K562 (cell line): ENCODE data around the gene CHPF. TPM values are rescaled to one million over a fixed set of nuclear protein-coding genes. Genes with fewer than 3 reads are reported as not detected.
A peak's percentile ranks its signal among the peaks of the same experiment; 100 is the strongest.

Experiments used
- ATAC-seq: fragments of 200-7000 bp; cut with Tn5 transposase; 3 replicates; pipeline ENCODE4 v1.9.1; 2020; ENCODE audit warnings: moderate library complexity
- BruUV-seq: library from RNA; stranded (reverse); fragments of 400-500 nt; replicated peaks from 2 replicates; lab custom pipeline; 2021; lab: Mats Ljungman, UMichigan
- CTCF ChIA-PET: fragments of 300-600 bp; formaldehyde crosslinking; extraction: SDS; loops from one replicate; lab custom pipeline; 2021; ENCODE audit warnings: low intra/inter-chr PET ratio; lab: Yijun Ruan, JAX
- POLR2A ChIA-PET: fragments of 300-600, 350-650 bp; sonication (Branson Sonifier 250); formaldehyde crosslinking; extraction: SDS; loops from one replicate; lab custom pipeline; 2021; ENCODE audit warnings: antibody characterized with exemption, inconsistent platforms; lab: Yijun Ruan, JAX
- DNase-seq, 4 experiments: peaks; one replicate each; pipeline versions ENCODE4 v3.0.0 to v3.0.0-alpha.2; 2011 to 2018; ENCODE audit warnings: low spot score in 3 of 4, mixed read lengths in 3 of 4; ENCODE audit errors: extremely low read depth in 1 of 4
- FAIRE-seq: peaks from 2 replicates; lab custom pipeline; 2011; peaks lifted over from hg19 to GRCh38; lab: Jason Lieb, UNC
- H2AFZ ChIP-seq: 2 replicates; pipeline ENCODE4 v1.6.0; 2011; ENCODE audit warnings: low read depth, low read length, control low read depth, inconsistent platforms
- H3K27ac ChIP-seq: fragments of 200-600 bp; 3 replicates; pipeline ENCODE4 v1.8.0; 2011; ENCODE audit warnings: low read depth, mild to moderate bottlenecking, control low read depth, inconsistent platforms, low read length, moderate library complexity, mixed read lengths; ENCODE audit errors: extremely low read depth
- H3K27me3 ChIP-seq, 2 experiments: fragments of 300-600 bp in 1 of 2; 2 replicates in 1 of 2; 3 replicates in 1 of 2; pipeline versions ENCODE4 v1.6.0 to v1.8.0; 2011; ENCODE audit warnings: inconsistent platforms in 2 of 2, low read length in 2 of 2, mild to moderate bottlenecking in 1 of 2, mixed read lengths in 1 of 2, moderate library complexity in 1 of 2; ENCODE audit not compliant: control insufficient read depth in 2 of 2, insufficient read depth in 2 of 2
- H3K36me3 ChIP-seq: fragments of 300-600 bp; 3 replicates; pipeline ENCODE4 v1.8.0; 2011; ENCODE audit warnings: mild to moderate bottlenecking, low read length, inconsistent platforms; ENCODE audit not compliant: control insufficient read depth, insufficient read depth
- H3K4me1 ChIP-seq, 2 experiments: fragments of 200-600 bp in 1 of 2; replicated peaks in 1 of 2; 2 replicates in 1 of 2; 3 replicates in 1 of 2; pipeline versions ENCODE4 v1.5.1 to v1.8.0; 2011; ENCODE audit warnings: inconsistent platforms in 2 of 2, low read length in 2 of 2, mild to moderate bottlenecking in 1 of 2, mixed read lengths in 1 of 2, moderate library complexity in 1 of 2; ENCODE audit not compliant: control insufficient read depth in 2 of 2, insufficient read depth in 2 of 2
- H3K4me2 ChIP-seq: 2 replicates; pipeline ENCODE4 v1.6.1; 2011; ENCODE audit warnings: low read length, control low read depth, inconsistent platforms, mixed read lengths; ENCODE audit not compliant: insufficient read depth
- H3K4me3 ChIP-seq: fragments of 200-600 bp; sonication (generic), shearing (Covaris generic); 2 replicates; pipeline ENCODE4 v1.5.1; 2016; ENCODE audit warnings: control low read depth, inconsistent platforms
- H3K79me2 ChIP-seq: fragments of 200-600 bp; 3 replicates; pipeline ENCODE4 v1.8.0; 2011; ENCODE audit warnings: low read length, inconsistent platforms; ENCODE audit not compliant: control insufficient read depth, insufficient read depth
- H3K9ac ChIP-seq, 2 experiments: 2 replicates each; pipeline versions ENCODE4 v1.6.0 to v1.6.1; 2011; ENCODE audit warnings: low read depth in 2 of 2, low read length in 2 of 2, control low read depth in 1 of 2, inconsistent platforms in 1 of 2, mild to moderate bottlenecking in 1 of 2, mixed read lengths in 1 of 2; ENCODE audit not compliant: insufficient read depth in 1 of 2
- H3K9me1 ChIP-seq: one replicate; pipeline ENCODE4 v1.6.0; 2011; ENCODE audit warnings: inconsistent platforms, mild to moderate bottlenecking, low read length, moderate library complexity; ENCODE audit not compliant: control insufficient read depth, insufficient read depth
- H3K9me3 ChIP-seq: replicated peaks from 2 replicates; pipeline ENCODE4 v1.5.1; 2011; ENCODE audit warnings: low read depth, low read length, inconsistent platforms; ENCODE audit not compliant: control insufficient read depth, insufficient read depth
- H4K20me1 ChIP-seq: replicated peaks from 2 replicates; pipeline ENCODE4 v1.6.1; 2011; ENCODE audit warnings: low read length, inconsistent platforms, mixed read lengths; ENCODE audit not compliant: control insufficient read depth, insufficient read depth
- CBFA2T3 ChIP-seq: fragments of 450-650 bp; IDR thresholded peaks from 2 replicates; pipeline ENCODE4 v1.6.1; 2017
- CCAR2 ChIP-seq: fragments of 200-400 bp; formaldehyde crosslinking; IDR thresholded peaks from 2 replicates; pipeline ENCODE4 v1.6.1; 2017; ENCODE audit warnings: mild to moderate bottlenecking, low read depth, low read length
- CEBPB ChIP-seq: fragments of 450-650 bp; IDR thresholded peaks from 2 replicates; pipeline ENCODE4 v1.6.1; 2016; ENCODE audit warnings: missing genetic modification characterization, missing compliant biosample characterization
- CHCHD3 ChIP-seq: fragments of 250-450 bp; sonication (Bioruptor Pico); IDR thresholded peaks from 2 replicates; pipeline ENCODE4 v2.1.2; 2022; ENCODE audit warnings: mild to moderate bottlenecking
- CTCF ChIP-seq, 3 experiments: IDR thresholded peaks in 2 of 3; conservative IDR thresholded peaks in 1 of 3; 2 replicates each; pipeline ENCODE4 v1.5.1; 2011 to 2012; ENCODE audit warnings: low read length in 3 of 3, mild to moderate bottlenecking in 3 of 3, control low read depth in 2 of 3, improper control_type of control experiment in 1 of 3, inconsistent platforms in 1 of 3, low read depth in 1 of 3, mixed read lengths in 1 of 3, moderate library complexity in 1 of 3; ENCODE audit not compliant: insufficient read depth in 2 of 3
- FOXJ2 ChIP-seq: fragments of 200-800 bp; sonication (Bioruptor generic); IDR thresholded peaks from 2 replicates; pipeline ENCODE4 v1.6.1; 2016; ENCODE audit warnings: missing genetic modification characterization, missing compliant biosample characterization
- GATAD2A ChIP-seq: fragments of 450-650 bp; IDR thresholded peaks from 2 replicates; pipeline ENCODE4 v1.6.1; 2017
- GATAD2B ChIP-seq: fragments of 450-650 bp; IDR thresholded peaks from 2 replicates; pipeline ENCODE4 v1.6.1; 2017; ENCODE audit warnings: mild to moderate bottlenecking, borderline replicate concordance
- MAFK ChIP-seq: IDR thresholded peaks from 2 replicates; pipeline ENCODE4 v1.6.1; 2011; ENCODE audit warnings: low read length, improper control_type of control experiment
- MCM7 ChIP-seq, 2 experiments: fragments of 450-650 bp; IDR thresholded peaks; 2 replicates each; pipeline ENCODE4 v1.6.1; 2016 to 2018
- NBN ChIP-seq: fragments of 450-650 bp; IDR thresholded peaks from 2 replicates; pipeline ENCODE4 v1.6.1; 2016; ENCODE audit warnings: low read depth, mild to moderate bottlenecking
- POLR3G ChIP-seq: IDR thresholded peaks from 2 replicates; pipeline ENCODE4 v1.6.1; 2011; ENCODE audit not compliant: insufficient read length, insufficient replicate concordance; ENCODE audit errors: extremely low read depth
- RBBP5 ChIP-seq: fragments of 200-600 bp; sonication (generic); IDR thresholded peaks from 2 replicates; pipeline ENCODE4 v1.6.1; 2012; ENCODE audit warnings: borderline replicate concordance, mild to moderate bottlenecking, low read length, control low read depth, inconsistent platforms; ENCODE audit not compliant: insufficient read depth, poor library complexity, severe bottlenecking
- SNIP1 ChIP-seq: fragments of 450-650 bp; IDR thresholded peaks from 2 replicates; pipeline ENCODE4 v1.7.1; 2017; ENCODE audit warnings: low read depth, mild to moderate bottlenecking
- WHSC1 ChIP-seq: IDR thresholded peaks from one replicate; pipeline ENCODE4 v1.6.1; 2012; ENCODE audit warnings: low read length, control low read depth, inconsistent platforms
- ZNF586 ChIP-seq: fragments of 450-650 bp; formaldehyde crosslinking; conservative IDR thresholded peaks from 2 replicates; pipeline ENCODE4 v1.4.0; 2020; ENCODE audit warnings: mild to moderate bottlenecking, moderate library complexity
- WGBS: fragments of 100-300 bp; shearing (Covaris generic); methylation state at CpG from one replicate; pipeline ENCODE4 v1.1.6; 2016; ENCODE audit warnings: low coverage, mixed read lengths; ENCODE audit not compliant: insufficient coverage; ENCODE audit errors: missing lambda C conversion rate; 5-methylcytosine and 5-hydroxymethylcytosine counted together
- in situ Hi-C: fragments of 300-500 bp; cut with MboI; formaldehyde crosslinking; loops from 4 replicates; pipeline ENCODE4 v1.15.0; 2018; ENCODE audit warnings: inconsistent platforms, mixed read lengths
- intact Hi-C: fragments of 100-400 bp; cut with micrococcal nuclease; formaldehyde crosslinking; loops from 2 replicates; pipeline ENCODE4 v1.14.2; 2022
- polyA plus RNA-seq, 8 experiments: library from polyadenylated mRNA; depleted of rRNA in 4 of 8; stranded (reverse) in 5 of 8; unstranded in 3 of 8; fragments of >200 nt; fragmentation: Nextera tagmentation in 2 of 8; fragmentation: Illumina TruSeq in 1 of 8; extraction: Ambion mirVana in 2 of 8; extraction: Trizol in 1 of 8; gene quantifications; 2 replicates each; pipeline versions ENCODE4 v1.2.1 to v1.2.3, GENCODE V29; 2011 to 2014; ENCODE audit warnings: inconsistent platforms in 1 of 8, missing spikeins in 1 of 8
- total RNA-seq, 7 experiments: library from RNA; depleted of rRNA in 6 of 7; stranded (reverse); fragments of >200 nt in 6 of 7; fragmentation: Illumina TruSeq in 2 of 7; extraction: Trizol in 2 of 7; gene quantifications; 2 replicates each; pipeline versions ENCODE4 v1.2.1 to v1.2.3, GENCODE V29; 2011 to 2021; ENCODE audit warnings: low replicate concordance in 1 of 7
- TF ChIP-seq, protein P1 (sequence below): fragments of 450-650 bp; formaldehyde crosslinking; IDR thresholded peaks from 2 replicates; pipeline ENCODE4 v1.4.0; 2022; ENCODE audit warnings: mild to moderate bottlenecking, moderate library complexity
- TF ChIP-seq, protein P2 (sequence below): sonication (generic); formaldehyde crosslinking; IDR thresholded peaks from 2 replicates; pipeline ENCODE4 v1.8.0; 2022; ENCODE audit warnings: mild to moderate bottlenecking, missing genetic modification reagents, borderline replicate concordance

The CHPF gene
- total and polyA plus RNA-seq, 9 of the 15 experiments (the other 6 are each of a cell fraction or from before 2014, with no cell fraction given) = 0.15 to 57.2 (median 7.9) TPM

- H3K9me1 ChIP-seq = no peaks in the 10 kb centered on the region
- H3K4me2 ChIP-seq = peak overlapping the region; percentile 77
- H3K4me3 ChIP-seq = peak overlapping the region; percentile 64
- ChIA-PET POLR2A (interaction anchor here (0.5 to 4.9 kb wide), 7 partner anchors 9 to 95 kb away, joined by 3 to 37 read pairs (median 6); partner anchors contain the start of gene ASIC4), CTCF (no interaction called here)
- in situ Hi-C loops (no loop called here), intact Hi-C loops (no loop called here)
- DNase-seq (no peak), FAIRE-seq (peak; percentile 89), ATAC-seq (no peak)
- H2AFZ ChIP-seq = no peak overlapping the region
- H3K4me1 ChIP-seq = peaks cover 44 to 62% of the 10 kb centered on the region in 2 experiments
- no TSS peak for BruUV-seq
- H3K79me2 ChIP-seq = peaks cover 56% of the 10 kb centered on the region
- no peaks in the 10 kb centered on the region for H4K20me1 ChIP-seq
- H3K9ac ChIP-seq = peak overlapping the region; percentile 87 to 88; a peak in 3 of 4 replicates
- H3K9me3 ChIP-seq = no peaks in the 10 kb centered on the region
- WGBS = 0% methylated on average over 2 of the region's 2 CpGs
- no peaks in the 10 kb centered on the region for H3K27me3 ChIP-seq
- H3K27ac ChIP-seq = peak overlapping the region; percentile 95; the same call in 1 of the 3 replicates
- H3K36me3 ChIP-seq = peaks cover 24% of the 10 kb centered on the region; the same call in 2 of the 3 replicates
- TF ChIP-seq CEBPB (tag) (no peak), GATAD2A (peak; percentile 51; the same call in 1 of the 2 replicates), NBN (no peak; the same call in 1 of the 2 replicates), POLR3G (no peak), ZNF586 (CRISPR knock-in tag) (no peak), CHCHD3 (no peak), MCM7 (IDR thresholded peaks at IDR 0.05) (no peak), CTCF (IDR thresholded peaks at IDR 0.05 in 2 of 3, conservative IDR thresholded peaks at IDR 0.05 in 1 of 3; ENCODE audit: insufficient read depth in 2 of 3, low read depth in 1 of 3, low read length in 3 of 3) (peak; percentile 34 to 61 (median 57); a peak in 5 of 6 replicates), GATAD2B (0 out of 2 replicates have a peak, but pooled peaks have one; percentile 20), RBBP5 (no peak), SNIP1 (no peak), MAFK (no peak), WHSC1 (no peak), FOXJ2 (tag) (no peak), CCAR2 (no peak), CBFA2T3 (peak; percentile 58)
- TF ChIP-seq, protein P1, sequence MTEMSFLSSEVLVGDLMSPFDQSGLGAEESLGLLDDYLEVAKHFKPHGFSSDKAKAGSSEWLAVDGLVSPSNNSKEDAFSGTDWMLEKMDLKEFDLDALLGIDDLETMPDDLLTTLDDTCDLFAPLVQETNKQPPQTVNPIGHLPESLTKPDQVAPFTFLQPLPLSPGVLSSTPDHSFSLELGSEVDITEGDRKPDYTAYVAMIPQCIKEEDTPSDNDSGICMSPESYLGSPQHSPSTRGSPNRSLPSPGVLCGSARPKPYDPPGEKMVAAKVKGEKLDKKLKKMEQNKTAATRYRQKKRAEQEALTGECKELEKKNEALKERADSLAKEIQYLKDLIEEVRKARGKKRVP (CRISPR knock-in tag) = no peak
- TF ChIP-seq, protein P2, sequence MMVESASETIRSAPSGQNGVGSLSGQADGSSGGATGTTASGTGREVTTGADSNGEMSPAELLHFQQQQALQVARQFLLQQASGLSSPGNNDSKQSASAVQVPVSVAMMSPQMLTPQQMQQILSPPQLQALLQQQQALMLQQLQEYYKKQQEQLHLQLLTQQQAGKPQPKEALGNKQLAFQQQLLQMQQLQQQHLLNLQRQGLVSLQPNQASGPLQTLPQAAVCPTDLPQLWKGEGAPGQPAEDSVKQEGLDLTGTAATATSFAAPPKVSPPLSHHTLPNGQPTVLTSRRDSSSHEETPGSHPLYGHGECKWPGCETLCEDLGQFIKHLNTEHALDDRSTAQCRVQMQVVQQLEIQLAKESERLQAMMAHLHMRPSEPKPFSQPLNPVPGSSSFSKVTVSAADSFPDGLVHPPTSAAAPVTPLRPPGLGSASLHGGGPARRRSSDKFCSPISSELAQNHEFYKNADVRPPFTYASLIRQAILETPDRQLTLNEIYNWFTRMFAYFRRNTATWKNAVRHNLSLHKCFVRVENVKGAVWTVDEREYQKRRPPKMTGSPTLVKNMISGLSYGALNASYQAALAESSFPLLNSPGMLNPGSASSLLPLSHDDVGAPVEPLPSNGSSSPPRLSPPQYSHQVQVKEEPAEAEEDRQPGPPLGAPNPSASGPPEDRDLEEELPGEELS (CRISPR knock-in tag) = no peak
Measured at GRCh38 chr2:219500135-219500534, 43.5 kb downstream of the CHPF start.
